ENCODE data around the gene NFIA.

NFIA gene

DNA sequence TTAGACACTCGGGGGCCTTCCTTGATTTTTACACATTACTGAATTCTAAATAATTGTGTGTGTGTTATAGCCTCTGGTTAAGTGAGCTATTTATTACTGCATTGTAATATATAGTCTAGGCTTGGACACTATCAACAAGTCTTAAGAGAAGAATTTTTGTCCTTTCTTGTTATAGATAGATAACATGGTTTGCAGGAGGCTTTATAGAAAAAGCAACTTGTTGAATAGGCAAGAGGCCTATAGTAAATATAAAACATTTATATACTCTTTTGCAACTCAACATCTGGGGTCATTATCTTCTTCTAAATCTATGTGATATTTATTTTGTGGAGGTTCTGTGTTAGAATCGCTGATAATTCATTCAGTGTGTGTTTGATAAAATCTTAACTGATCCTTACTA, 293.8 kb downstream of the NFIA start:
- no peak overlapping the region for H3K4me3 ChIP-seq (ENCODE audit: low read length)
- DNase-seq (ENCODE audit: low read depth): no peak
- TF ChIP-seq, protein P1, sequence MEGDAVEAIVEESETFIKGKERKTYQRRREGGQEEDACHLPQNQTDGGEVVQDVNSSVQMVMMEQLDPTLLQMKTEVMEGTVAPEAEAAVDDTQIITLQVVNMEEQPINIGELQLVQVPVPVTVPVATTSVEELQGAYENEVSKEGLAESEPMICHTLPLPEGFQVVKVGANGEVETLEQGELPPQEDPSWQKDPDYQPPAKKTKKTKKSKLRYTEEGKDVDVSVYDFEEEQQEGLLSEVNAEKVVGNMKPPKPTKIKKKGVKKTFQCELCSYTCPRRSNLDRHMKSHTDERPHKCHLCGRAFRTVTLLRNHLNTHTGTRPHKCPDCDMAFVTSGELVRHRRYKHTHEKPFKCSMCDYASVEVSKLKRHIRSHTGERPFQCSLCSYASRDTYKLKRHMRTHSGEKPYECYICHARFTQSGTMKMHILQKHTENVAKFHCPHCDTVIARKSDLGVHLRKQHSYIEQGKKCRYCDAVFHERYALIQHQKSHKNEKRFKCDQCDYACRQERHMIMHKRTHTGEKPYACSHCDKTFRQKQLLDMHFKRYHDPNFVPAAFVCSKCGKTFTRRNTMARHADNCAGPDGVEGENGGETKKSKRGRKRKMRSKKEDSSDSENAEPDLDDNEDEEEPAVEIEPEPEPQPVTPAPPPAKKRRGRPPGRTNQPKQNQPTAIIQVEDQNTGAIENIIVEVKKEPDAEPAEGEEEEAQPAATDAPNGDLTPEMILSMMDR (conservative IDR thresholded peaks at IDR 0.05; ENCODE audit: low read length): no peak

DNA sequence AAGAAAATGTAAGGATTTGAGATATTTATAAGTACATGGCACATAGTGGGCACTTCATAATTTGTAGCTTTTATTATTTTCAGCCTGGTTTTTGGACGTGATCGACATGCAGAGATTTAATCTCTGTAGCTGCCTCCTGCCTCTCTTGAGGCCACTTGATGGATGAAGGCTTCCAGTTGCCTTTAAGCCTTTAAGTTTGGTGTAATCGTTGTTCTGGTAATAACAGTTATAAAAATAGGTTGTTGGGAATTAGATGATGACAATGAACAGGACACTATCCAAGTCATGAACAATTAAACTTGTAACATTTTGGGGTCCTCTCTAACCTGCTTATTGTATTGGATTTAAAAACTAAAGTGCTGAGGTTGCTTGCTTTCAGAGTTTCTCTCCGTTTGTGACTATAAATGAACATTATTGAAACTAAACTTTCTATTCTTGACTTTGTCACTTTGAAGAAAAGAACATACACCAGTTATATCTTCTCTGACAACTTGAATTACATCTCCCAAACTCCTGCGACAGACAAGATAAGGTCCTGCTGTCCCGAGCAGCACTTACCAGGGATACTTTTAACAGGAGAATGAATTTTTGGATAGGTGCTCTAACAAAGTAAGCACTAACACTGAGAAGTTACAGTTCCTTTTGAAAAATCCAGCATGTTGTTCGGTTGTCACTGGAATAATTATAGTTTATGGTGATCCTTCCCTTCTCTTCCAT, 295.0 kb downstream of the NFIA start:
- TF ChIP-seq, protein P1 (conservative IDR thresholded peaks at IDR 0.05; ENCODE audit: low read length): no peak
- DNase-seq (ENCODE audit: low read depth): no peak
- H3K4me3 ChIP-seq (ENCODE audit: low read length): no peak overlapping the region

DNA sequence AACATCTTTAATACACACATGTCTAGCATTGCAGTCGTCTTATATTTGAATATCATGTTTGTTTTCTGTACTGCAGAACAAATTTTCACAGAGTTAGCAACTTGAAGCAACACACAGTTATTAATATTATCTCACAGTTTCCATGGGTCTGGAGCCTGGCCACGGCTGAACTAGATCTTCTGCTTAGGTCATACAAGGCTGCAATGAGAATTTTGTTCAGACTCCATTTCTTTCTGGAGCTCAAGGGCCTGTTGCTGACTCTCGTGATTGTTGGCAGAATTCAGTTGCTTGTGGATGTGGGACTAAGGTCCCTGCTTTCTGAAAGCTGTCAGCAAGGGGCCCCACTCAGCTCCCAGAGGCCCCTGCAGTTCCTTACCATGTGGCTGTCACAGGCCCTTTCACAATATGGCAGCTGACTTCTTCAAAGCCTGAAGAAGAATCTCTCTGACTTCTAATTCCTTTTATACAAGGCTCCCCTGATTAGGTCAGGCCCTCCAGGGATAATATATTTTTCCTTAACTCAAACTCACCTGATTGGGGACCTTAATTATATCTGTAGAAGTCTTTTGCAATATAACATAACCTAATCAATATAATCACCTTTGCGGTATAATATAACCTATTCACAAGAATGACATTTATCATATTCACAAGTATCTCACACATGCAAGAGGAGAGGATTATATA, 296.3 kb downstream of the NFIA start:
- TF ChIP-seq, protein P1 (conservative IDR thresholded peaks at IDR 0.05; ENCODE audit: low read length): no peak
- no peak for DNase-seq (ENCODE audit: low read depth)
- H3K4me3 ChIP-seq (ENCODE audit: low read length): no peak overlapping the region

DNA sequence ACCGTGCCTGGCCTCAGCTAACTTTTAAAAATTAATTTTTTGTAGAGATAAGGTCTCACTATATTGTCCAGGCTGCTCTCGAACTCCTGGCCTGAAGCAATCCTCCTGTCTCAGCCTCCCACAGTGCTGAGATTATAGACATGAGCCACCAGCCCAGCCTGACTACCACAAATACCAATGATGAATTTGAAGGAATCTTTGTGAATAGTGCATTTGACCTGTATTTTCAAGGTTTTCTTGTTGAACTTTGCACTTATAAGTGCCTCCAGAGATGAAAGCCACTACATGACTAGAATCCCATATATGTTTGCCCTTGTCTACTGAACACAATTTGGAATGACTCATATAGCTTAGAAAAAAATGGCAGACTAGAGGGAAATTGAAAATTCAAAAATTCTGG, 297.3 kb downstream of the NFIA start:
- DNase-seq (ENCODE audit: low read depth): no peak
- TF ChIP-seq, protein P1 (conservative IDR thresholded peaks at IDR 0.05; ENCODE audit: low read length): no peak
- no peak overlapping the region for H3K4me3 ChIP-seq (ENCODE audit: low read length)

DNA sequence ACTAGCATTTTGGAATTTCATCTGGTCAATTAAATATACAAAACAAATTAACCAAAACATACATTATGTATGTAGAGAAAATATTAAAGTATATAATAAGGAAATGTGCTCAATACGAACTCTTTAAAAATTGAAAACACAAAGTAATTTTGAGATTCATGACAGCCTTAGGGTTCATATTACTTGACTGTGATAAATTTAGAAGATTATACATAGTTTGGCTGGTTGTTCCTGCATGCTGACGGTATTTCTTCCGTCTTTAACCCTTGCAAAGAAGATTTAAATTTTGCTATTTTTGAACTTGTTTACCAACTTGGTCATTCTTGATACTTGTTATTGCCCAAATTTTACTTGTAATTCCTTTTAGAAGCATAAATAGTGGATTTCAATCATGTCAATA, 298.2 kb downstream of the NFIA start:
- H3K4me3 ChIP-seq (ENCODE audit: low read length): no peak overlapping the region
- DNase-seq (ENCODE audit: low read depth): no peak
- TF ChIP-seq, protein P1 (conservative IDR thresholded peaks at IDR 0.05; ENCODE audit: low read length): no peak

DNA sequence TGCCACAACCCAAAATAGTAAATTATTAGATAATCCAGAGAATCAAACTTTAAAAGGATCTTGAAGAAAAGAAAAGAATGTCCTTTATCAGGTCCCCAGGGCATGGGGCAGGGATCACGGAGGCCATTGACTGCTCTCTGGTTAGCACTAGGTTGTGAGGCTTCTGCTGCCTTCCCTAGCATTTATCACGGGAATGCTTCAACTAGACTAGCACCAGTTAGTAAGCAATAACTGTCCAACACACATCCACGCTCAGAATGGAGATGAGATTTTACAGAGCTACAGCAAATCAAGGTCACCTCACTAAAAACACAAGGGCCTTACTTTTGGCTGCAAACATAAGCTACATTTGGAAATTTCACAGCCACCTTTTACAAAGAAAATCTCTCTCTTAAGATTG, 304.0 kb downstream of the NFIA start:
- TF ChIP-seq, protein P1 (conservative IDR thresholded peaks at IDR 0.05; ENCODE audit: low read length): no peak

DNA sequence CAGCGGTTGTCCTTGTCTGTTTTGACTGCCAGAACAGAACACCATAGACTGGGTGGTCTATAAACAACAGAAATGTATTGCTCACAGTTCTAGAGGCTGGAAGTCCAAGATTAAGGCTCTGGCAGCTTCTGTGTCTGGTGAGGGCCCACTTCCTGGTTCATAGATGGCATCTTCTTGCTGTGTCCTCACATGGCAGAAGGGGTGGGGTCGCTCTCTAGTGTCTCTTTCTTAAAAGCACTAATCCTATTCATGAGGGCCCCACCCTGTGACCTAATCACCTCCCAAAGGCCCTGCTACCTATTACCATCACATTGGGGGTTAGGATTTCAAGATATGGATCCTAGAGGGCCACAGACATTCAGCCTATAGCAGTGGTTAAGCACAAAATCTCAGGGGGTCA, 304.4 kb downstream of the NFIA start:
- no peak for DNase-seq (ENCODE audit: low read depth)
- TF ChIP-seq, protein P1 (conservative IDR thresholded peaks at IDR 0.05; ENCODE audit: low read length): no peak
- no peak overlapping the region for H3K4me3 ChIP-seq (ENCODE audit: low read length)

More for the DNA sequence above, 304.0 kb downstream of the NFIA start:
- no peak overlapping the region for H3K4me3 ChIP-seq (ENCODE audit: low read length)
- DNase-seq (ENCODE audit: low read depth): no peak

Data from AG10803 (cell line).